ENCODE results near the gene SH3TC2.

Gene SH3TC2

DNA sequence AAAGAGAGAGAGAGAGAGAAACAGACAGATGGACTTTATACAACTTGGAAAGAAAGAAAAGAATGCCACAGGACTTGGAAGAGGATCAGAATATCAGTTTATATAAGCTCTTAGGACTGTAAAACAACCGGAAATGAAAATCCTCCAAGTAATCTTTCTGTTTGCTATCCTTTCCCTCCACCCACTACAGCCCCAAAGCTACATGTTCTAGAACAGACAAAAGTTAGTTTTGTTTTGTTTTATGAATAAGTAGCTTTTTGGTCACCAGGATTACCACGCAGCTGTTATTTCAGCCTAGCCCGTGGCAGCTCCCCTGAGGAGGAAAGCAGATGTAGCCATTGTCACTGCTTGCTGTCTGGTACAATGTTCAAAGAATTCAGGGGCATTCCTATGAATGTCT, 66.6 kb downstream of the SH3TC2 start:
- DNase-seq: no peak

DNA sequence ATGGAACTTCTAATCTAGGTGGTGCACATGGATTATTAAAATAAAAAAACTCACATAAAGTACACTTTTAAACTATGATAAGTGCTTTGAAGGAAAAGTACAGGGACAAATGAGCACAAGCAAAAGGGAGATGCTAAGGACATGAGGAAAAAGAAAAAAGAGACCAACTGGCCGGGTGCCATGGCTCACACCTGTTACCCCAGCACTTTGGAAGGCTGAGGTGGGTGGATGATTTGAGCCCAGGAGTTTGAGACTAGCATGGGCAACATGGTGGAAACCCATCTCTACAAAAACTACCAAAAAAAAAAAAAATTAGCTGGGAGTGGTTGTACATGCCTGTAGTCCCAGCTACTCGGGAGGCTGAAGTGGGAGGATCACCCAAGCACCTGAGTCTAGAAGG, 67.1 kb downstream of the SH3TC2 start:
- no peak for DNase-seq

DNA sequence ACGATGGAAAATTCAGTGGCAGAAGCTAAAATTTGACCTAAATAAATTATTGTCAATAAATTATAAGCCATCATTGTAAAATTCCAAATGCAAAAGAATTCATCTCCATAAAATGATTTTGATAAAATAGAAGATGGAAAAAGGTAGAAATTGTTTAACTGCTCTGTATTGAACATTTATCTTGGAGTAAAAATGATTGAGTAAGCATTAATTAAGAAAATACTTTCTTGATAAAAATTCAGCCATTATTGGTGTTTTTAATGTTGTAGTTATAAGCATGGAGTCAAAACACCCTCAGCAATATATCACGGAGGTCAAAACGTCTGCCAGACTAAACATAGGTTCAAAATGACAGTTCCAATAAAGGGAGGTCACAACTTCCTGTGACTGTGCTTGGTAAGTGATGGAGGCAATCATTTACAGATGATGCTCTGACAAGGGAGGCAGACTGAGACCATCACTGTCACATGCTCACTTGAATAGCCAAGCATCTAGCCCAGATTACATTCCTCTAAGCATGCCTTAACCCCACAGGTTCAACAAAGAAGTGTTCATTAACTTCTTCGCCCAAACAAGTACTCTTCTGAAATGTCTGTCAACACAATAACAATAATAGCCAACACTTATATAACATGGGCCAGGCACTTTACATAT, 69.5 kb downstream of the SH3TC2 start:
- no peak for DNase-seq

DNA sequence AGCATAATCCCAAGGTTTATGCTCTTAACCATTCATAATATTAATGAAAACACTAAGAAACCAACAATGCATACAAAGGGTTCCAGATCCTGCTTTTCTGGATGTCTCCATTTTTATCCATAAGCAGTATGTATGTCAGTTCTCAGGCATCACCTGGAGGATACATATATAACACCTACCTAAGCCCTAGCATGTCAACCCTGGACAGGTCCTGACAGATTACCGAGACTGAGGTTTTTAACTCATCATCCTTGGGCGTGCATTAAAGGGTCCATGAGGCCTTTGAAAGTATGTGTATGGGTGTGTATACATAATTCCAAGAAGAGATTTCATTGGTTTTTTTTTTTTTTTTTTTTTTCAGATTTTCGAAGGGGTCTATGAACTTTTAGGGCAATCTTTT, 70.6 kb downstream of the SH3TC2 start:
- DNase-seq: no peak

DNA sequence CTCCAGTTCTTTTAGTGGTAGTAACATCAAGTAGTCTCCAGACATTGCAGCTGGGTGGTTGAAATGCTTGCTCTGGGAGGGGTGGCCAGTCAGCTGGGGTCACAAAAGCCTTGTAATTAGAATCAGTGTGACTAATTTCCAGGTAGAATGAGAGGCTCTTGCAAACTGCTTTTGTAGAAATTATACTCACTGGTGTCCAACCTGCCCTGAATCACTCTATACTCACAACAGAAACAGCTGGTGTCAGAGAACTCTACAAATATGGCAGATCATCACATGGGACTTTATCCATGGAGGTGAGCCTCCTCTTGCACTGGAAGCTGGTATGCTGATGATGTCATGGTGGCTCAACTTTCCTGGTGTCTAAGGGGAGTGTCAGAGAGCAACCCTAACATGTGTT, 71.3 kb downstream of the SH3TC2 start:
- DNase-seq: no peak

DNA sequence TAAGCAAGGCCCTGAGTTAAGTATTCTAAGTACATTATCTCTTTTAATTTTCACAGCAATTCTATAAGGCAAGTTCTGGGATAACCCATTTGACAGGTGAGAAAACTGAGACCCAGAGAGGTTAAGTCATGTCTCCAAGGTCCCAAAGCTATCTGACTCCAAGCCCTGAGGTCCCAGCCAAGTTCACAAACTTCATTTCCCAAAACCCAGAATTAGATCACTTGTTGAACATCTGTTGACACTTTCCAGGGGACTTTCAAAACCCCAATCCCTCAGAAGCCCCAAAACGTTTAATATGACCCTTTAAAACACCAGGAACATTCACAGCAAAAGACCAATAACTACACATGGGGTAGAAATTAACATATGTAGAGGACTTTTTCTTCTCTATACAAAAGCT, 72.0 kb downstream of the SH3TC2 start:
- DNase-seq: no peak

DNA sequence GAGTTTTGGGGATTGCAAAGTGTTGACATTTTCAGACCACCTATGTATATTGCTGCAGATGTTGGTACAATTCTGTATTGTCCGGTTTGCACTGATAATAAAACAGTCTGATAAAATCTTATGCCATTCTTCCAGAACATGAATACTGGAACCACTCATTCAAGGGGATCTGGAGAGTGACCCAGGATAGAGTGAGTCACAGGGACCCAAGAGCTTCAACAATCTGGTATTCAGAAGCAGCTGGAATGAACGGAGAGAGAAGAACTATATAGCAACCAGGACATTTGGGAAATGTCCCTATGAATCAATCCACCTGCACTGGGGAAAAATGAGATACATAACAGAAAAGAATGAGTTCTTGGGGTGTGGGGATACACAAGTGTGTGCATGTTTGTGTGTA, 73.3 kb downstream of the SH3TC2 start:
- no peak for DNase-seq

DNA sequence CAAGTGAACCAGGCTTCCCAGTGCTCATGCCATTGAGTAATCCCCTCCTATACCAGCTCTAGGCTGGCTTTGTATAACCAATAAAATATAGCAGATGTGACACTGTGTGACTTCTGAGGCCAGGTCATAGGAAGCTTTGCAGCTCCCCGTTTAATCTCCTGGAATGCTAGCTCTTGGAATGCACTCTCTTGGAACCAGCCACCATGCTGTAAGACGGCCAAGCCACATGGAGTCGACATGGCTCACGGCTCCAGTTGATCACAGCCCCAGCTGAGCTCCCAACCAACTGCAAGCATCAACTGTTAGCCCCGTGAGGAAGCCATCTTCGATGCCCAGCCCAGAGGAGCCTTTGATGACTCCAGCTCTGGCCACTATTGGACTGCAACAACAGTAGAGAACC, 74.5 kb downstream of the SH3TC2 start:
- DNase-seq: no peak

DNA sequence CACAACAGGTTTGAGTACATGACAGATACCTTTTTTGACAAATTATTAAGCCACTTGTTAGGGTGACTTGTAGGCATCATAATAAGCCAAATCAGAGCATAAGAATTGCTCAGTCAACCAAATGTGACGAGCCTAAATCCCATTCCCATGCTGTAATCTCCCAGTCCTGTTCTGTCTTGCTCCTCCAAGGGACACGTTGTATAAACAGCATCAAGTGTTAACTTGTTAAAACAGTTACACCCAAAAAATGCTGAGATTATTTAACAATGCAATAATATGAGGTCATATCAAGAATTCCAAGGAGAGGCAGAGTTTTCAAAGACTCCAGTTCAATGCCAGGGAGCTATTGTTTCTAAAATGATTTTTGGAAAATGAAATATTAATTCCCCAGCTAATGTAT, 76.2 kb downstream of the SH3TC2 start:
- no peak for DNase-seq

DNA sequence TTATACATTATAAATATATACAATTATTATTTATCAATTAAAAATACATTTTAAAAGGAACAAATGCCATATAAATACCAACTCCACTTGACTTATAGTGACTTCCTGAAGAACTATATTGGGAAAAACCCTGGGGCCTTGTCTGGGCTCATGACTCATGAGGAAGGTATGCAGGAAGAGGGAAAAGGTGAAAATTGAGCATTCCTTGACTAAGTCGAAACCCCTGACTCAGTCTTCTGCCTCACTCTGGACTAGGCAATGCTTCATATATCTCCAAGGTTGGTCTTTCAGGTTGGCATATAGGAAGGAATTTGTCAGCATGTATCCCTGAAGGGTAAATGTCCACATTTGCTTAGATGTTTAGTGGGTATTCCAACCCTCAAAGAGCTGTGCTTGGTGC, 78.5 kb downstream of the SH3TC2 start:
- DNase-seq: peak; percentile 58 to 88

DNA sequence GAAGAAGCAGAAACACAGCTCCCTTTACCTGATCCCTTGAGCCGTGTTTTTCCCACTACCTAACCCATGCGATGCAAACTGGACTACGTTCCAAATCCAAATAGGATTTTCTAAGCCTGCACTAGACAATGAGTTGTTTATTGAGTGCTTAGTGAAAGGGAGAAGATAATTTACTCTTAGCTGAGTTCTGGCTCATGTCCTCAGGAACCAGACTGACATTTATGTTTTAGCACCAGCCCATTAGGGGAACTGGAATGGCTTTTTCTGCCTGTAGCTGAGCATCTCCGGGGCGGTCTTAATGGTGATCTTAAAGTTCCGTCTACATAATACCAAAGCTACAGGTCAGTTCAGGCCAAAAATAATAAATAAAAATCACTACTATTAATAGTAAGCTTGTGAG, 81.5 kb downstream of the SH3TC2 start:
- DNase-seq: no peak

DNA sequence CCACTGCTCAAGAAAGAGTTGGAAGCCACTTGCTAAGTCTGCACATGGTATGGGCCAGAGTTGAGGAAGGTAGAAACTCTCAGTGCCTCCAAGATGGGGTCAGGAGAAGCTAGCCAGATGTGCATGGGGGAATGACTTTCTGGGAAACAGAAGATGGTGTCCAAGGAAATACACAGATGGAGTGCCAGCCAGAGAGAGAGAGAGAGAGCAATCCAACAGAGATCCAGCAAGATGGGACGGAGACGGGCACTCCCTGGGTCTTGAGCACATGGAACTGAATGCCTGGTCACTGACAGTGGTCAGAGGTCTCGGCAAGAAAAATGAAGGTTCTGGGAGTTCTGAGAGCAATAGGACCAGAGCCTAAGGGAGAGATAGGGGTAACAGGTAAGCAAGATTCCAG, 82.1 kb downstream of the SH3TC2 start:
- no peak for DNase-seq

DNA sequence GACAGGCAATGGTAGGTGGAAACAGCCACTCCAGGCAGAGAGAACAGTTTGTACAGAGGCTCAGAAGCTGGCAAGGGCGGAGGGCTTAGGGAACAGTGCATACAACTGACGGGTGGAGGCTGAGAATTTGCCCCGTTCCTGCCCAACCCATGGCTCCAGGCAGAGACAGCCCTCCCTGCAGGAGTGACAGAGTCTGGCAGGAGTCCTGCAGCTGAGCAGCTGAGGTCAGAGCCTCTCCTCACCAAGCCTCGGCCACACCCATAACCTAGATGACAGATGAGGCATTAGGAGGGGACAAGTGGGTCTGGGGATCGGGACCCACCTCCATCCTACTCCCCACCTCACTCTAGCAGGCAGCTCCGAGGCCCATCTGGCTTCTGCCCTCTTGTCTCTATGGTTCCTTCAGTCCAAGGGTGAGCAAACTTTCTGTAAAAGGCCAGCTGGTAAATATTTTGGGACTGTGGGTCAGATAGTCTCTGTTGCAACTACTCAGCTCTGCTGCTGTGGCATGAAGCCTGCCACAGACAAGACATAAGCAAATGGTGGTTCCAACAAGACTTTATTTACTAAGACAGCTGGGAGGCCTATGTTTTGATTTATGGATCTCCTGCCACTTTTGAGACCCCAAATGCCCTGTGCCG, 83.7 kb downstream of the SH3TC2 start:
- no peak for DNase-seq

DNA sequence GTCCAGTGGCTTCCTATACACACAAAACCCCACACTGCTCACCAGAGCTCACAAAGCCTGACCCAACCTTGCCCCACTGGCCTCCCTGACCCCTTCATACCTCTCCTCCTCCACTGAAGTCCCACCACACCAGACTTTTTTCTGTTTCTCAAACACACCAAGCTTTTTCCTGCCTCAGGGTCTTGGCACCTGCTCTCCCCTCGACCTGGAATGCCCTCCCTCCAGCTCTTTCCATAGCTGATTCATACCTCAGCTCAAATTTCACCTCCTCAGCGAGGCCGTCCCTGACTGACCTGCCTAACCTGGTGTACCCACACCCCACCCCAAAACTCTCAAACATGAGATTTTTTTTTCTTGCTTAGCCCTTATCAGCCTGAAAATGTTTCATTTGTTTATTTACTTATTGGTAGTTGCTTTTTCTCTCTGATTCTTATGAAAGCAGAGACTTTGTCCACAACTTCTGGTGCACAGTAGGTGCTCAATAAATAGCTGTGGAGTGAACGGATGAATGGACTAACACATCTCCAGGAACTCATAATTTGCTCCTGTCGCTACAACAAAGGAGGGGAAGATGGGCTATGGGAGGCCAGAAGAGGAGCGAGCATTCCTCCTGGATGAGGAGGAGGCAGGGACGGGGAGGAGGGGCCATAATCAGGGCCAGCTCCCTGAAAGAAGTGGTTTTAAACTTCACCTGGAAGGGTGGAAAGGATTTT, 84.3 kb downstream of the SH3TC2 start:
- no peak for DNase-seq

DNA sequence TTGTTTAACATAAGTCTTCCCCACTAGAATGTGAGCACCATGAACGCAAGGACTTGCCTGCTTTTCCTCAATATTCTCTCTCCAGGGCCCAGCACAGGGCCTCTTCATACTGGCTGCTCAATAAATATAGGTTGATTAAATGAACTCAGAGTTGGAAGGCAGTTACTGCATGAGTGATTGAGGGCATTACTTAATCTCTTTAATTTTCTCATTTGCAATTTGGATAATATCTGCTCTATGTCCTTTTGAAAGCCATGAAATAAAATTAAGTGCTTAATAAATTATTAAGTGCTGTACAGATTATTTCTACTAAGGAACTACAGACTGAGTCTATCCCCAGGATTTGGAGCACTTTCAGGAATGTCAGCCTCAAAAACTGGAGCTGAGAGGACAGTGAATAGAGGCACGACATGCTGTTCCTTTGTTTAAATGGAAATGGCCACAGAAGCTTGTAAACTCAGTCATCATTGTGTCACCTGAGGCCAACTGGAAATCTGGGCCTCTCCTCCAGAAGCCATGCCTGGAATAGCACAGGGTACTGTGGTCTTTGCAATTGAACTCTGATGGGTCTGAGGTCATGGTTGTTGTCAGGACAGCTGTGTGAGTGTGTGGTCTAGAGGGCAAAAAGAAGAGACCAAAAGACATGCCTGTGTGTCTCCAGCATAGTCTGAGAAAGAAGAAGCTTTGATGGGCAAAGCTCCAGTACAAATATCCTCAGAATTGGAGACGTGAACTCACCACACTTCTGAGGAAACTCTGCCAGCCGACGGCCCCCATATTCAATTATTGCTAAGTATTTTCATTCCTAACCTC, 86.1 kb downstream of the SH3TC2 start:
- no peak for DNase-seq

DNA sequence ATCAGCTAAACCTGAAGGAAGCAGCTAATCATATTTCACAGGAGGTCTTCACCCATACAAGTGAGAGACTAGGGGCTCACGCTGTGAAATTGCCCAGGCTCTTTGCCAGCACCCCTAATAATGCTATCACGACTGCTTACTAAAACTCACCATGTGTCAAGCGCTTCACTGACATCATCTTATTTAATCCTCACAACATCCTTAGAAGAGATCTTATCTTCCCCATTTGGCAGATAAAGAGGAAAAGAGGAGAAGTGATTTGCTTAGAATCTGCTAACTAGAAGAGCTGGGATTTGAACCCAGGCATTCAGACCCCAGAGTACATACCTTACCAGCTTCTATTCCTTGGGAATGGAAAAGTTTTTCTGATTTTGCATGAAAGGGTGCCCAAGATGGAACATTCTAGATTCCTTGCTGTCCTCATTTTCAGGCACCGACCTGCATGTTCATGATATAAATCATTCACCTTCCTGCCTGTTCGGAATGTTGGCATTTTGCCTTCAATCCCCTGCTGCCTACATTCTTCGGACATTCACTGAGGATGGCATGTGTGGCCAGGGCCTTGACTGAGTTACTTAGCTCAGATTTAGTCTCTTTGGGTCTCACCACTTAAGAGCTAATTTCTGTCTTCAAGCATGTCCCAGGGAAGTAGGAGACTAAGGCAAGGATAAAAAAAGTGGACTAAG, 88.1 kb downstream of the SH3TC2 start:
- DNase-seq: peak in 1 of 2 experiments; percentile 26

DNA sequence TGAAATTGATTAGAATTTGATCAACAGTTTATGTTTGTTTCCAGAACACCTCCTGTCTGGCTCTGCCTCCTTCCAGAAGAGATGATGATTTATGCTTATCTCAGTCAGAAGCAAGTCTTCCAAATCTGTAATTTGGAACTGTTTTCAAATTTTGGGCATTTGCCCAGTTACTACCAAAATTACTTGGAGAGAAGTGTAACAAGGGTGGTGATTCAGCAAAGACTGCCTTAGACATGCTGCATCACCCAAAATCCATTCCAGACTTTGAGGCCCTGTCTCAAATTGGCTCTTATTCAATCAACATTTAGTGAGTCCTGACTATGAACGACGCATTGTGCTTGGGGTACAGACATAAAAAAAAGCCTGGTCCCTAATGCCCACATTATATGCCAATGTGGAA, 89.4 kb downstream of the SH3TC2 start:
- DNase-seq: no peak

DNA sequence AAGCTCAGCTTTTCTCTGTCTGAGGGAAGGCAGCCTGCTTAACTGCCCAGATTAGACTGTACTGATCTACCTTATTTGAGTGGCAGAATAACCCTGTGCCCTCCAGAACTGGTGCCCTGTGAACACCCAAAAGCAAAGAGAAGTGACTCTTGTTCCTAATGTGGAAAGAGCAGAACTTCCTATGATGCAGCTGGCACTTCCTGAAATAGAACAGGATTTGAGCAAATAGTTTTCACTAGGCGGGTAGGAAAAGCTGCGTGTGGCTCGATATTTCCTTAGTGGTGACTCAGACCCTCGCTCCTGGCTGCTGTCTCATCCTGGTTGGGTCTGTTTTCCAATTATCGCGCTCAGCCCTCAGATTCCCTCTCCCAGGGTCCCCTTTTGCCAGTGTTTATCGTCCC, 89.9 kb downstream of the SH3TC2 start:
- peak; percentile 60 to 83 for DNase-seq

DNA sequence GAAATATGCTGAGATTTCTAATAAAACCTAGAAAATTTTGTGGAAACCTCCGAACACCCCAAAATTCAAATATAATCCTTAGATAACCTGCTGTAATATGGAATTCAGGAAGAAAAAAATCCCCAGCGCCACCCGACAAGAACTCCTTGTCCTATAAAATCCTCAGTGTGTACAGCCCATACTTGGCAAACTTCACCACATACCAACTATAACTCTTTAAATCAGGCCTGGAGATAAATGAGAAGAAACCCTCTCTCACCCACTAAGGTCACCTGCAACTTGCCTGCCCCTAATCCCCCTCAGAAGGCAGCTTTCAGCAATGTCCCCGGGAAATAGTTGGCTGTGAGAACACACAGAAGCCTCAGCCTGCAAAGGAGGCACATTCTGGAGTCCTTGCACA, 90.5 kb downstream of the SH3TC2 start:
- no peak for DNase-seq

DNA sequence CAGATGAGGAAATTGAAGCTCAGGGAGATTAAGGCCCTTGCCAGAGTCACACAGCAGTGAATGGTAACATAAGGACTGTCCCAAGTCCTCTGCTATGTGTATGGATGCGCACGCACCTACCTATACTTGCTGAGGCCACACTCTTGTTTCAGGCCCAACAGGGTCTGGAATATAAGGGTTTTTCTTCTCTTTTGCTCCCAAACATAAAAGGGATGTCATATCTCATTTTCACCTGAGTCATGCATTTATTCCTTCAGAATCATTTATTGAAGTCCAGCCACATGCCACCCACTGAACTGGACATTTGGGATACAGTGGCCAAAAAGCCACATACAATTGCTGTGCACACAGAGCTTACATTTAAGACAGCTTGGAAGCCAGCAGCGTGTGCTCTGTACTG, 92.0 kb downstream of the SH3TC2 start:
- DNase-seq: no peak

DNA sequence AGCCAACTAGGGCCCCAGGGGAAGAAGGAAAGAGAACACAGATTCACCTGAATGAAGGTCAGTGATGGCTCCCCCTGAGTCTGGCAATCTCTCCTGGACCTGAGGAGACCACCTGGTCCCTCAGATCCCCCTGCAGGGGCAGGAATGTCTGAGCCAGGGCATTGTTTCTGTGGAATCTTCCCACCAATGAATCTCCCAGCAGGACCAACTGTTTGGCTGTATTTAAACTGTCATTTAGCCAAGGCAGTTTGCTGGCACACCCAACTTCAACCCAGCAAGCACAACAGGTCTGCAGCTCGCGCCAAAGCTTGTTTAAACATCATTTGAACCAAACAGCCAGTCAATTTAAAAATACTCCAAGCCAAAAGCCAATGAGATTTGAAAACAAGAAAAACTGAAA, 92.6 kb downstream of the SH3TC2 start:
- no peak for DNase-seq

DNA sequence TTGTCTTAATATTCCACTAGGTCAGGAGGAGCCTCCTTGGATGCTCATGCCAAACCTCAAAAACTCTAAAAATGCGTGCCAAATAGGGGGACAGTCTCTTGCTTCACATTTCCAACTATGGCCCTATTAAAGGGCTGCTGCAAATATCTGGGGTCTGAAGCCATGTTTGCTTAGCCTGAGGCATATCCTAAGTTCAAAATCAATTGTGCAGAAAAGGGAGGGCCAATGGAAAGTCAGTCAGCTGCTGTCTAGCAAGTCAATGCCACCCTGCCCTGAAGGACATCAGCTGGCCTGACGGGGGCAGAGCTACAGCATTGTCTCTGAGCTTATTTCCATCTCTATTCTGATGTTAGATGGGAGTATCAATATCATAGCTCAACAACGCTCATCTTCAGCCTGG, 93.6 kb downstream of the SH3TC2 start:
- DNase-seq: peak in 1 of 2 experiments; percentile 26

DNA sequence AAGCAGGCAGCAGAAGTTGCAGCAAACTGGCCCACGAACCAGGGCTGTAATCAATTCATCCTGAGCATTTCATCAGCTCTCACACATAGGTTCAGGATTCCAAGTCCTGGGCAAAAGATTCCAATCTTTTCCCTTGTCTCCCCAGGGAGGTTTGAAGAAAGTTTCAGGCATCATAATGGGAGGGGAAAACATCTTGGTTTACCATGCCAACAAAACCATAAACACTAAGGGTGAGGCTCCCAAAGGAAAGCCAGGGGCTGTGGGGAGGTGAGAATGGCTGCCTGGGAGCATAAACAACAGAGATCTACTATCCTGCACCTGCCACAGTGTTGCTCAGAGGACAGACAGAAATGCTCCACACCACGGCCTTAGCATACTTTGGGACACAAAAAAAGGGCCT, 94.6 kb downstream of the SH3TC2 start:
- no peak for DNase-seq
